ENCODE data around the gene PROC. TPM values are rescaled to one million over a fixed set of nuclear protein-coding genes. Genes with fewer than 3 reads are reported as not detected.

Gene PROC
- polyA plus RNA-seq, 1 experiment = not detected

DNA sequence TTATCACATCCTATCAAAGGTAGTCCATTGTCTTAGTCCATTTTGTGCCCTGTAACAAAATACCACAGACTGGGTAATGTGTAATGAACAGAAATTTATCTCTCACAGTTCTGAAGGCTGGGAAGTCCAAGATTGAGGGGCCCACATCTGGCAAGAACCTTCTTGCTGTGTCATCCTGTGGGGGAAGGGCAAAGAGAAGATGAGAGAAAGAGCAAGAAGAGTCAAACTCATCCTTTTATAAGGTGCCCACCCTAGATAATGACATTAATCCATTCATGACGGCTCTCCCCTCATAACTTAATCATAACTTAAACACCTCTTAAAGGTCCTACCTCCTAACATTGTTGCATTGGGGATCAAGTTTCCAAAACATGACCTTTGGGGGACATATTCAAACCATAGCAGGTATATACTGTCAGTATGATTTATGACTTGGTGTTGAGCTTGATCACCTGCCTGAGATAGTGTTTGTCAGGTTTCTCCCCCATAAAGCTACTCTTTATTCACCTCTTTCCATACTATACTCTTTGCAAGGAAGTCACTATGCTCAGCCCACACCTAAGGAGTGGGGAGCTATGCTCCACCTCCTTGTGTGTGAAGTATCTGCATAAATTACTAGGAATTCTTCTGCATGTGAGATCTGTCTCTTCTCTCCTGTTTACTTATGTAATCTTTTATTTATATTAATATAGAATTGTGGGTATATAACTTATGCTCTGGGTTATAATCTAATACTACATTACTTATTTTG, 25.2 kb upstream of the PROC start:
- Histone ChIP-seq H3K4me3 (ENCODE audit: low read depth, low read length) (no peak overlapping the region), H3K27ac (ENCODE audit: low read depth, low read length) (no peak overlapping the region), H3K9me3 (ENCODE audit: control insufficient read depth, insufficient read depth, low read length) (no peaks in the 10 kb centered on the region), H3K27me3 (ENCODE audit: control insufficient read depth, insufficient read depth, low read length) (no peaks in the 10 kb centered on the region)
- POLR2A ChIA-PET = no interaction called here
- TF ChIP-seq, protein P1, sequence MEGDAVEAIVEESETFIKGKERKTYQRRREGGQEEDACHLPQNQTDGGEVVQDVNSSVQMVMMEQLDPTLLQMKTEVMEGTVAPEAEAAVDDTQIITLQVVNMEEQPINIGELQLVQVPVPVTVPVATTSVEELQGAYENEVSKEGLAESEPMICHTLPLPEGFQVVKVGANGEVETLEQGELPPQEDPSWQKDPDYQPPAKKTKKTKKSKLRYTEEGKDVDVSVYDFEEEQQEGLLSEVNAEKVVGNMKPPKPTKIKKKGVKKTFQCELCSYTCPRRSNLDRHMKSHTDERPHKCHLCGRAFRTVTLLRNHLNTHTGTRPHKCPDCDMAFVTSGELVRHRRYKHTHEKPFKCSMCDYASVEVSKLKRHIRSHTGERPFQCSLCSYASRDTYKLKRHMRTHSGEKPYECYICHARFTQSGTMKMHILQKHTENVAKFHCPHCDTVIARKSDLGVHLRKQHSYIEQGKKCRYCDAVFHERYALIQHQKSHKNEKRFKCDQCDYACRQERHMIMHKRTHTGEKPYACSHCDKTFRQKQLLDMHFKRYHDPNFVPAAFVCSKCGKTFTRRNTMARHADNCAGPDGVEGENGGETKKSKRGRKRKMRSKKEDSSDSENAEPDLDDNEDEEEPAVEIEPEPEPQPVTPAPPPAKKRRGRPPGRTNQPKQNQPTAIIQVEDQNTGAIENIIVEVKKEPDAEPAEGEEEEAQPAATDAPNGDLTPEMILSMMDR (IDR thresholded peaks at IDR 0.05; ENCODE audit: low read depth, low read length) = no peak
- DNase-seq (ENCODE audit: low read depth, low spot score) = no peak
- CTCF ChIA-PET = interaction anchor here (1.0 kb wide), 1 partner anchor 69 kb away, joined by 3 read pairs; no protein-coding TSS in a partner anchor

DNA sequence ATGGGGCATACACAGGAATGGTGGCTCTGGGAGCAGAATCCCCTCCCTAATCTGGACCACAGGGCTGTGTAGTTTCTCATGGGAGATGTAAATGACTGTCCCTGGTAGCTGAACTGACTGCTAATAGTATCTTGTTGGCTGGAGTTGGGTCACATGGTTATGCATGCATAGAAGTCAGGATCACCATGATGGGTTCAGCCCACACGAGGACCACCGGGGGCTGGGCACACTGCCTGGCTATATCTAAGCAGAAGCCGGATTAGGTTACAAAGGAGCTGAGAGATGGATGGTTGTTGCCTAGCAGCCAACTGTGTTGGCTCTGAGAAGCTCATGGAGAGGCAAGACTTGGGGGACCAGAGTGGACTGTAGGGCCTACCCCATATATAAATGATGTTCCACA, 23.7 kb upstream of the PROC start:
- CTCF ChIA-PET = no interaction called here
- Histone ChIP-seq H3K4me3 (ENCODE audit: low read depth, low read length) (no peak overlapping the region), H3K27ac (ENCODE audit: low read depth, low read length) (no peak overlapping the region), H3K9me3 (ENCODE audit: control insufficient read depth, insufficient read depth, low read length) (no peaks in the 10 kb centered on the region), H3K27me3 (ENCODE audit: control insufficient read depth, insufficient read depth, low read length) (no peaks in the 10 kb centered on the region)
- POLR2A ChIA-PET = no interaction called here
- DNase-seq (ENCODE audit: low read depth, low spot score) = no peak
- TF ChIP-seq, protein P1 (IDR thresholded peaks at IDR 0.05; ENCODE audit: low read depth, low read length) = no peak

DNA sequence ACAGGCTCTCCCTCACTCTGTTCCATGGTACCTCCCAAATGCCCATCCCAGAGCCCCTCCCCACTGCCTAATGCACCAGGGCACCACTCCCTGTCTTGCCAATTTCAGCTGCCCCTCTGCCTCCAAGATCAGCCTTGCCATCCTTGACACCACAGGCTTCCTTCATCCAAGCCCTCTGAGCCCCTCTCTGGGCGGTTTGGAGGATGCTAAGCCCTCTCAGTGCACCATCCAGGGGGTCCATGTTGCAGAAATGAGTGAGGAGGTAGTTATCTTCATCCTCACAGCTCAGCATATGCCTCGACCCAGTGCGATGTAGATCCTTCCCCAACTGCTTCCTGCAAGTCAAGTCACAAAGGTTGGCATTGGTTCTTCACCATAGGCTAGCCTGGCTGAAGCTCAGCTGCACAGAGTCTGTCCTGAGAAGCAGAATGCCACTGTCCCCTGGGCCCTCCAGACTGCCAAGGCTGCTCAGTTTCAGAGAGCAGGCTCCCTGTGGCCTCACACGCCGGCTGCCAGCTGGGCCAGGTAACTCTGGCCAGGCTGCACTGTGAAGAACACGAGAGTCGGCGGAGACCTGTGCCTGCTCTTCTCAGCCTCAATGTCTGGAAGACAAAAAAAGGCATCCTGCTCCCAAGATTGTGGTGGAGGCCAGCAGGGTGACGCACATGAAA, 20.5 kb upstream of the PROC start:
- CTCF ChIA-PET = interaction anchor here (0.6 to 2.2 kb wide), 2 partner anchors 57 to 81 kb away, joined by 3 to 7 read pairs; no protein-coding TSS in a partner anchor
- DNase-seq (ENCODE audit: low read depth, low spot score) = no peak
- Histone ChIP-seq H3K9me3 (ENCODE audit: control insufficient read depth, insufficient read depth, low read length) (no peaks in the 10 kb centered on the region), H3K4me3 (ENCODE audit: low read depth, low read length) (no peak overlapping the region), H3K27ac (ENCODE audit: low read depth, low read length) (no peak overlapping the region), H3K27me3 (ENCODE audit: control insufficient read depth, insufficient read depth, low read length) (no peaks in the 10 kb centered on the region)
- POLR2A ChIA-PET = interaction anchor here (0.6 kb wide), 2 partner anchors 22 to 630 kb away, joined by 3 to 7 read pairs; partner anchors contain the start of gene SAP130
- TF ChIP-seq, protein P1 (IDR thresholded peaks at IDR 0.05; ENCODE audit: low read depth, low read length) = no peak

DNA sequence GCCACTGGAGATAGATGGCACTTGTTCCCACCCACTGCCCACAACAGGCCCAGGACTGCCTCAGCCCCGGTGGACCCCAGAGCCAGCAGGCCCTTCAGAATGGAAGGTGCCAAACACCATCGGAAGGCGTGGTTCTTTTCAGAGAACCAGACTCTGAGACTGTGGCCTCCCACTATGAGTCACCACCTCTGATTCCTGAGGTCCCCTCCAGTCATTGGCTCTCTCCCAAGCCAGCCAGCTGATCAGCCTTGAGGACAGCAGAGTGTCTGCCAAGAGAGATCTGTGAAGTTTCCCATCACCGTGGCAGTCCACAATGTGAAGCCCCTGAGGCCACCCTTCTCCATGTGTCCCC, 20.0 kb upstream of the PROC start:
- Histone ChIP-seq H3K27ac (ENCODE audit: low read depth, low read length) (no peak overlapping the region), H3K27me3 (ENCODE audit: control insufficient read depth, insufficient read depth, low read length) (no peaks in the 10 kb centered on the region), H3K4me3 (ENCODE audit: low read depth, low read length) (no peak overlapping the region), H3K9me3 (ENCODE audit: control insufficient read depth, insufficient read depth, low read length) (no peaks in the 10 kb centered on the region)
- peak; percentile 53 for DNase-seq (ENCODE audit: low read depth, low spot score)
- TF ChIP-seq, protein P1 (IDR thresholded peaks at IDR 0.05; ENCODE audit: low read depth, low read length) = no peak
- POLR2A ChIA-PET = interaction anchor here (0.6 kb wide), 2 partner anchors 22 to 630 kb away, joined by 3 to 7 read pairs; partner anchors contain the start of gene SAP130
- CTCF ChIA-PET = interaction anchor here (0.6 kb wide), 1 partner anchor 58 kb away, joined by 3 read pairs; no protein-coding TSS in a partner anchor

- H3K27me3 ChIP-seq (ENCODE audit: control insufficient read depth, insufficient read depth, low read length) = no peaks in the 10 kb centered on the region
- no peak for DNase-seq (ENCODE audit: low read depth, low spot score)
- ChIA-PET CTCF (interaction anchor here (1.3 kb wide), 1 partner anchor 76 kb away, joined by 3 read pairs; no protein-coding TSS in a partner anchor), POLR2A (no interaction called here)
- peak overlapping the region; percentile 39 for H3K27ac ChIP-seq (ENCODE audit: low read depth, low read length)
- TF ChIP-seq, protein P1 (IDR thresholded peaks at IDR 0.05; ENCODE audit: low read depth, low read length) = no peak
- H3K9me3 ChIP-seq (ENCODE audit: control insufficient read depth, insufficient read depth, low read length) = no peaks in the 10 kb centered on the region
- H3K4me3 ChIP-seq (ENCODE audit: low read depth, low read length) = no peak overlapping the region
These were observed 17.7 kb upstream of the PROC start for GRCh38 chr2:127400533-127400896.

Data from AG04450 (cell line).